Middle frontal gyrus (tissue), 1 donor: Measurements from ENCODE around the gene ZNF853.
"Not testable (repeated sequence)": the region's sequence is repeated elsewhere in the genome, so short reads cannot be mapped to it uniquely, and the experiment has no call there.

Experiments
- DNase-seq: peaks from one replicate; pipeline ENCODE4 v3.0.0-alpha.2; 2015; ENCODE audit warnings: low spot score; ENCODE audit errors: extremely low spot score

Gene ZNF853

GRCh38 chr7:6606866-6607583 is 8.4 kb upstream of the ZNF853 start:
- no peak for DNase-seq

DNA sequence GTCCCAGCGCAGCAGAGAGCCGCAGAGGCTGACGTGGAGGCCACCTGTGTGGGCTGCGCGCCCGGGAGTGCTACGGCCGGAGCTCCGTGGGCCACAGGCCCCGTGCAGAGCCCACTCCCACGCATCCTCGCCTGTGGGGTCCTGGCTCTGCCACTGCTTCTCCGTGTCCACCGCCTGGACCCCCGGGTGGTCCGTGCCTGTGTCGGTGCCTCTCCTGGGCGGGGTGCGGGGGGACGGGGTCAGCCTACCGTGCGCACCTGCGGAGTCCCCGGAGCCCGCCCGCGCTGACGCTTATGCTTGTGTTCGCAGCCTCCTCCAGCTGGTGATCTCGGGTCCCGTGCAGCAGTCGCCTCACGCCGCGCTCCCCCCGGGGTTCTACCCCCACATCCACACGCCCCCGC is 7.8 kb upstream of the ZNF853 start:
- DNase-seq = no peak

DNA sequence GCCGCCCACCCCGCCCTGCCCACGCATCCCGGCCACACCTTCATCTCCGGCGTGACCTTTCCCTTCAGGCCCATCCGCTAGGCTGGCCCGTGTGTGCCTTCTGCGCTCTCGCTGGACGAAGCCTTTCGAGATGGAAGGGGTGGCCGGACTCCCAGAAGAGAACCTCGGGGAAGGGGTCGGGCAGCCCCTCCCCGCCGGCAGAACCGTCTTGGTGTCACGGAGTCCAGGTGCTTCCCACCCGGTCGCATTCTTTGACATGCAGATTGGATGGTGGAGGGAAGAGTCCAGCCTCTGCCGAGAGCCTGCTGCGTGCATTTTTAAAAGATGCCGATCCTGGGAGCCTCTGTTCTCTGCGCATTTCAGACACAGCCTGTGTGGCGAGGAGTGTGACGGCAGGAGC is 7.3 kb upstream of the ZNF853 start:
- DNase-seq = no peak

GRCh38 chr7:6608794-6609193 is 6.6 kb upstream of the ZNF853 start:
- no peak for DNase-seq

GRCh38 chr7:6612819-6613218 is 2.6 kb upstream of the ZNF853 start:
- no peak for DNase-seq

- no peak for DNase-seq
Measured at GRCh38 chr7:6613706-6614105, 1.7 kb upstream of the ZNF853 start.

GRCh38 chr7:6615723-6616555 is 529 bp downstream of the ZNF853 start:
- DNase-seq = no peak

- no peak for DNase-seq
Measured at GRCh38 chr7:6616854-6617643, 1.6 kb downstream of the ZNF853 start.

- DNase-seq = no peak
Measured at GRCh38 chr7:6618621-6619020, 3.2 kb downstream of the ZNF853 start.

DNA sequence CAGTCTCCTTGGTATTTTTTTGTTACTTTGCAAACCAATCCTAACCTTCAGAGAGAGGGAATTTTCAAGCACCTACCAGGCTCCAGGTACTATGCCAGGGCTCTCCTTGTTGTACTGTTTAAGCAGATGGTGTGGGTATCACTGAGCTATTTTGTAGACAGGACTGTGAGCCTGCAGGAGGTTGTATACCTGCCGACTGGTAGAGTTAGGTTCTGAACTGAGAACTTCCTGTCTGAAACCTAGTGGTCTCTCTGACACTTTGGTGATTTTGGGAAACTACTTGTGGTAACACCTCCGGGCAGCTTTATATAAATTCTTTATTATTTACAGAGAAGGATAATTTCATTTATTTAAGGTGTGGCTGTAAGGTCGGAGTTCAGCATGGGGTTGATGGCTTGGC is 4.6 kb downstream of the ZNF853 start:
- DNase-seq = no peak

GRCh38 chr7:6621195-6622133 is 6.1 kb downstream of the ZNF853 start:
- no peak for DNase-seq

DNA sequence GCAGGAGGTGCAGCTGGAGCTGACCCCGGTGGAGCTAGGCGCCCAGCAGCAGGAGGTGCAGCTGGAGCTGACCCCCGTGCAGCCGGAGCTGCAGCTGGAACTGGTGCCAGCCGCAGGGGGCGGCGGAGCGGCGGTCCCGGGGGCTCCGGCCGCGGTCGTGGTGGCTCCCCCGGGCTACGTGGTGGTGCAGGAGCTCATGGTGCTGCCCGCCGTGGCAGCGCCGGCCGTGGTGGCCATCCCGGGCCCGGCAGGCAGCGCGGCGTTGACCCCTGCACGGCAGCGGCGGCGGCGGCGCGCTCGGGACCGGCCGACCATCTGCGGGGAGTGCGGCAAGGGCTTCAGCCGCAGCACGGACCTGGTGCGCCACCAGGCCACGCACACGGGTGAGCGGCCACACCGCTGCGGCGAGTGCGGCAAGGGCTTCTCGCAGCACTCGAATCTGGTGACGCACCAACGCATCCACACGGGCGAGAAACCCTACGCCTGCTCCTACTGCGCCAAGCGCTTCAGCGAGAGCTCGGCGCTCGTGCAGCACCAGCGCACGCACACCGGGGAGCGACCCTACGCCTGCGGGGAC is 6.8 kb downstream of the ZNF853 start:
- no peak for DNase-seq

- DNase-seq = no peak
Measured at GRCh38 chr7:6623589-6624245, 8.3 kb downstream of the ZNF853 start.

DNA sequence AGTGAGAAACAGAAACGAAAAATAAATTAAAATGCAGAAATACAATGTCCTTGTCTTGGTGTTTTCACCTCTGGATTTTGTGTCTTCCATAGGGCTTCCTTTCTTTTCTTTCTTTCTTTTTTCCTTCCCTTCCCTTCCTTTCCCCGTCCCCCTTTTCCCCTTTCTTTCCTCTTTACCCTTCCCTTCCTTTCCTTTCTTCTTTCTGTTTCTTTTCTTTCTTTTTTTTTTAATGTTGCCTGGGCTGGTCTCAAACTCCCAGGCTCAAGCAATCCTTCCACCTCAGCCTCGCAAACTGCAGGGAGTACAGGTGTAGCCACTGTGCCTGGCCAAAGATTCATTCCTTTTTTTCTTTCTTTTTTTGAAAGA is 8.8 kb downstream of the ZNF853 start:
- DNase-seq = no peak

DNA sequence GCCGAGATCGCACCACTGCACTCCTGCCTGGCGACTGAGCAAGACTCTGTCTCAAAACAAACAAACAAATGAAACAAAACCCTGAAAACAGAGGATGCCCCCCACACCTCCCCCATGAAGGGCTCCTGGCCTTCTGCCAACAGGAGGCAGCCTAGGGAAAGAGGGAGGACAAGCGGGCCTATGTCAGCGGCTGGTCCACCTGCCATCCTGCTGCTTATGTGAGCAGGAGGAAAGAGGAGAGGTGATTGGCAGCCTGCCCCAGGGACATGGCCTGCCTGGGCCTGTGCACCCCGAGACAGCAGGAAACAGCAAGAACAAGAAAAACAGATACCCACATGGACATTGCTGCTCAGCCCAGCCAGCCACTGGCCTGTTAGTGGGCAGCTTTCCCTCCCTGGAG is 12.6 kb downstream of the ZNF853 start:
- no peak for DNase-seq

DNA sequence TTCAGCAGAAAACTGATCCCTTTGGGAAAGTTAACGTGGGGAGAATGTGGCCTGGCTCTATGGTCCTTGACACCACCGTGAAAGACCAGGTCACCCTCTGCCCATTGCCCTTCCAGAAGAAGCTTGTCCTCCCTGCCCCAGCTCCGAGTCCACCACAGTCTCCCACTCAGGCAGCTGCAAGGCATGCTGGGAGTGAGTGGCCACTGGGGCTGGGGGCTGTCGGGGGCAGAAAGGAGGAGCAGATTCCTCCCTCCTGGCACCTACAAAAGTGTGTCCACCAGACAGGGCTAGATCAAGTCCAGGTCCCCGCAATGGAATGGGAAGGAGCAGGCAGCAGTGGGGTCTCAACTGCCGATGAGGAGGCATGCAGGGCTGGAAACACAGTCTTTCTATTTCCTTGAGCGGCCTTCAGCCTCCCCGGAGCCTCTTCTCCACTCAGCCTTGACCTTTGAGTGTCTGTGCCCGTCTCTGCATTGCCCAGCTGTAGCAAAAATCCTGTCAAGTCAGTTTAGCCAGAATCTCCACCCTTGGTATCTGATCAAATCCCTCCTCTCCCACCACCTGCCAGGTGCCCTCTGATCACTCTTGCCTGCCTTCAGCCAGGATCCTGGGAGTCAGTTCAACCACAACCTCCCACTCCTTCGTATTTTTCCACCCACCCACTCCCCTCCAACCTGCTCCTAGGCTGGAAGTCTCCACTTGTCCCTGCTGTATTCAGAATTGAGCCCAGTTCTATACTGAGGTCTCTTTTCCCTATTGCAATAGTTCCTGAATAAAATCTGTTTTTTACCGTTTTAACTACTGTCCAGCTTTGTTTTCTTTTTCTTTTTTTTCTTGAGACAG is 14.8 kb downstream of the ZNF853 start:
- no peak for DNase-seq

DNA sequence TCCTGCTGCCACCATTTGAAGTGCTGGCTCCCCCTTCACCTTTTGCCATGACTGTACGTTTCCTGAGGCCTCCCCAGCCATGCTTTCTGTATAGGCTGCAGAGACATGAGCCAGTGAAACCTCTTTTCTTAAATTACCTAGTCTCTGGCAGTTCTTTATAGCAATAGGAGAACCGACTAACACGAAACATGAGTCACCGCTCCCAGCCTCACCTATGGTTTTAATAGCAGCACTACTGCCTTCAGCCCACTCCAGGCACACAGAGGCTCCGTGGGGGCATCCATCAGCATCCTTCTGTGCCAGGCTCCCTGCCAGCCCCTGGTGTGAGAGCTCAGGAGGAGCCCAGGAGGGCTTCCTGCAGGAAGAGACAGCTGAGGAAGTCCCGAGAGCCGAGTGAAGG is 16.2 kb downstream of the ZNF853 start:
- DNase-seq = no peak

DNA sequence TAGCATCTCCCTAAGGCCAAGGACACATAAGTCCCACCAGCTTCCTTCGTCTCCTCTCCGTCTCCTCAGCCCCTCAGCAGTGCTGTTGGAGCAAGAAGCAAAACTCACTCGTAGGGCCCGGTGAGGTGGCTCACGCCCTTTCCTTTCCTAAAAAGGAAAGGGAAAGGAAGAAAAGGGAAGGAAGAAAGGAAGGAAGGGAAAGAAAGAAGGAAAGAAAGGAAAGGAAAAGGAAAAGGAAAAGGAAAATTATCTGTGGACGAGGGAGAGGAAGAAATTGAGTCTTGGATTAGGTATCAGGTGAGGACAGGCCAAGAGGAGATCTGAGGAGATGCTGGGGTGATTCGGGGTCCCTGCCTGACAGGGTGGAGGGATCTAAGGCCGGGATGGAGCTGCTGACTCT is 18.6 kb downstream of the ZNF853 start:
- no peak for DNase-seq

DNA sequence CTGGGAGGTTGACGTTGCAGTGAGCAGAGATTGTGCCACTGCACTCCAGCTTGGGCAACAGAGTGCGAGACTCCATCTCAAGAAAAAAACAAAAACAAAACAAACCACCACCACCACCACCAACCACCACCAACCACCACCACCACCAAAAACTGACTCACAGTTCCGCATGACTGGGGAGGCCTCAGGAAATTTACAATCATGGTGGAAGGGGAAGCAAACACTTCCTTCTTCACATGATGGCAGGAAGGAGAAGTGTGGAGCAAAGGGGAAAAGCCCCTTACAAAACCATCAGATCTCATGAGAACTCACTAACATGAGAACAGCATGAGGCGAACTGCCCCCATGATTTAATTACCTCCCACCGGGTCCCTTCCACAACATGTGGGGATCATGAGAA is 19.6 kb downstream of the ZNF853 start:
- not testable (repeated sequence) for DNase-seq
